Adipocyte (in vitro differentiated cells): ENCODE results near the gene ZBTB16.

Source experiments
- DNase-seq: peaks from one replicate; pipeline ENCODE4 v3.0.0-alpha.2; 2015; ENCODE audit warnings: low read depth
- H3K27me3 ChIP-seq: replicated peaks from 2 replicates; pipeline ENCODE4 v1.7.0; 2013; ENCODE audit warnings: mild to moderate bottlenecking, low read length, moderate library complexity; ENCODE audit not compliant: control insufficient read depth, insufficient read depth
- H3K36me3 ChIP-seq: 2 replicates; pipeline ENCODE4 v1.7.0; 2013; ENCODE audit warnings: low read length, mild to moderate bottlenecking, moderate library complexity; ENCODE audit not compliant: control insufficient read depth, insufficient read depth, severe bottlenecking
- H3K4me1 ChIP-seq: 2 replicates; pipeline ENCODE4 v1.7.0; 2013; ENCODE audit warnings: mild to moderate bottlenecking, low read length, moderate library complexity; ENCODE audit not compliant: control insufficient read depth, insufficient read depth
- H3K4me3 ChIP-seq: 2 replicates; pipeline ENCODE4 v1.7.0; 2013; ENCODE audit warnings: mild to moderate bottlenecking, low read length, moderate library complexity
- H3K9ac ChIP-seq: 2 replicates; pipeline ENCODE4 v1.7.0; 2013; ENCODE audit warnings: mild to moderate bottlenecking, low read length, moderate library complexity
- H3K9me3 ChIP-seq: 2 replicates; pipeline ENCODE4 v1.7.0; 2013; ENCODE audit warnings: mild to moderate bottlenecking, low read length, moderate library complexity; ENCODE audit not compliant: control insufficient read depth

The ZBTB16 gene

GRCh38 chr11:114295676-114296604 lies 236.4 kb downstream of the ZBTB16 start, which contains the start of gene NNMT:
Gene NNMT, plus strand, starts transcription at chr11:114296399. Its CDS starts 158 bp downstream, at chr11:114296557.
- peaks cover under 1% of the 10 kb centered on the region for H3K9me3 ChIP-seq
- H3K9ac ChIP-seq: peak within 1 kb of the TSS; percentile 100
- DNase-seq: peak; percentile 98
- no peaks in the 10 kb centered on the region for H3K27me3 ChIP-seq
- peaks cover 36% of the 10 kb centered on the region for H3K4me1 ChIP-seq
- H3K4me3 ChIP-seq: peak within 1 kb of the TSS; percentile 82
- peaks cover 31% of the 10 kb centered on the region for H3K36me3 ChIP-seq

- H3K36me3 ChIP-seq: peaks cover 40% of the 10 kb centered on the region
- DNase-seq: peak; percentile 69
- H3K9ac ChIP-seq: peak overlapping the region; percentile 100
- peak overlapping the region; percentile 82 for H3K4me3 ChIP-seq
- no peaks in the 10 kb centered on the region for H3K27me3 ChIP-seq
- H3K9me3 ChIP-seq: peaks cover 9% of the 10 kb centered on the region
- peaks cover 34% of the 10 kb centered on the region for H3K4me1 ChIP-seq
Observed at GRCh38 chr11:114296605-114297372, 237.3 kb downstream of the ZBTB16 start.

GRCh38 chr11:114297806-114298709 lies 238.5 kb downstream of the ZBTB16 start:
- H3K9me3 ChIP-seq: peaks cover 13% of the 10 kb centered on the region
- H3K4me1 ChIP-seq: peaks cover 22% of the 10 kb centered on the region
- H3K36me3 ChIP-seq: peaks cover 53% of the 10 kb centered on the region
- H3K27me3 ChIP-seq: no peaks in the 10 kb centered on the region
- peak overlapping the region; percentile 100 for H3K9ac ChIP-seq
- peak overlapping the region; percentile 82 for H3K4me3 ChIP-seq
- DNase-seq: no peak

- H3K9me3 ChIP-seq: peaks cover 13% of the 10 kb centered on the region
- H3K9ac ChIP-seq: peak overlapping the region; percentile 100
- H3K4me3 ChIP-seq: peak overlapping the region; percentile 82
- DNase-seq: no peak
- H3K27me3 ChIP-seq: no peaks in the 10 kb centered on the region
- peaks cover 59% of the 10 kb centered on the region for H3K36me3 ChIP-seq
- peaks cover 19% of the 10 kb centered on the region for H3K4me1 ChIP-seq
Observed at GRCh38 chr11:114298710-114299109, 239.2 kb downstream of the ZBTB16 start.
